ENCODE measurements around the gene CTSH.
"Not testable (repeated sequence)": the region's sequence is repeated elsewhere in the genome, so short reads cannot be mapped to it uniquely, and the experiment has no call there.

CTSH gene

GRCh38 chr15:78880813-78881212 lies 64.0 kb downstream of the CTSH start:
- DNase-seq (ENCODE audit: low spot score) = peak; percentile 46

GRCh38 chr15:78880242-78880533 lies 64.7 kb downstream of the CTSH start:
- DNase-seq (ENCODE audit: low spot score) = no peak

- DNase-seq (ENCODE audit: low spot score) = no peak
These were observed 65.2 kb downstream of the CTSH start for GRCh38 chr15:78879517-78880241.

GRCh38 chr15:78878356-78878755 lies 66.5 kb downstream of the CTSH start:
- no peak for DNase-seq (ENCODE audit: low spot score)

- DNase-seq (ENCODE audit: low spot score) = not testable (repeated sequence)
These were observed 67.9 kb downstream of the CTSH start for GRCh38 chr15:78876954-78877353.

- DNase-seq (ENCODE audit: low spot score) = no peak
These were observed 69.5 kb downstream of the CTSH start for GRCh38 chr15:78875107-78875914.

- no peak for DNase-seq (ENCODE audit: low spot score)
These were observed 70.8 kb downstream of the CTSH start for GRCh38 chr15:78873793-78874765.

- peak; percentile 85 for DNase-seq (ENCODE audit: low spot score)
These were observed 71.7 kb downstream of the CTSH start for GRCh38 chr15:78872972-78873792.

- peak; percentile 98 for DNase-seq (ENCODE audit: low spot score)
These were observed 72.5 kb downstream of the CTSH start, which contains the start of gene MORF4L1 for GRCh38 chr15:78872155-78872971. Gene MORF4L1, plus strand, starts transcription at chr15:78872890. Its CDS starts 128 bp downstream, at chr15:78873018.

GRCh38 chr15:78871483-78872127 lies 73.2 kb downstream of the CTSH start:
- not testable (repeated sequence) for DNase-seq (ENCODE audit: low spot score)
